Fibroblast of skin of abdomen (primary cell): ENCODE results near the gene LARP4B.

Experiments used
- DNase-seq: peaks from one replicate; pipeline ENCODE4 v3.0.0-alpha.2; 2013

The LARP4B gene

GRCh38 chr10:759898-760477 lies 171.5 kb downstream of the LARP4B start:
- no peak for DNase-seq
